Middle frontal gyrus (tissue), 1 donor: ENCODE data around the gene FN1.
"Not testable (repeated sequence)": the region's sequence is repeated elsewhere in the genome, so short reads cannot be mapped to it uniquely, and the experiment has no call there.

Source experiments
- DNase-seq: peaks from one replicate; pipeline ENCODE4 v3.0.0-alpha.2; 2015; ENCODE audit warnings: low spot score; ENCODE audit errors: extremely low spot score

FN1 gene

DNA sequence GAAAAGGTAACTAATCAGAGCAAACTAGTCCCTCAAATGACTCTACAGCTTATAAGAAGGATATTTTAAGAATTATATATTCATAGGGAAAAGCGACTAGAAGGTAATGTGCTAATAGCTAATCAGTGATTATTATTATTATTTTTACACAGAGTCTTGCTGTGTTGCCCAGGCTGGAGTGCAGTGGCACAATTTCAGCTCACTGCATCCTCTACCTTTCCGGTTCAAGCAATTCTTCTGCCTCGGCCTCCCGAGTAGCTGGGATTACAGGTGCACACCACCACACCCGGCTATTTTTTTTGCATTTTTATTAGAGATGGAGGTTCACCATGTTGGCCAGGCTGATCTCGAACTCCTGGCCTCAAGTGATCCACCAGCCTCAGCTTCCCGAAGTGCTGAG lies 27.4 kb downstream of the FN1 start:
- not testable (repeated sequence) for DNase-seq

DNA sequence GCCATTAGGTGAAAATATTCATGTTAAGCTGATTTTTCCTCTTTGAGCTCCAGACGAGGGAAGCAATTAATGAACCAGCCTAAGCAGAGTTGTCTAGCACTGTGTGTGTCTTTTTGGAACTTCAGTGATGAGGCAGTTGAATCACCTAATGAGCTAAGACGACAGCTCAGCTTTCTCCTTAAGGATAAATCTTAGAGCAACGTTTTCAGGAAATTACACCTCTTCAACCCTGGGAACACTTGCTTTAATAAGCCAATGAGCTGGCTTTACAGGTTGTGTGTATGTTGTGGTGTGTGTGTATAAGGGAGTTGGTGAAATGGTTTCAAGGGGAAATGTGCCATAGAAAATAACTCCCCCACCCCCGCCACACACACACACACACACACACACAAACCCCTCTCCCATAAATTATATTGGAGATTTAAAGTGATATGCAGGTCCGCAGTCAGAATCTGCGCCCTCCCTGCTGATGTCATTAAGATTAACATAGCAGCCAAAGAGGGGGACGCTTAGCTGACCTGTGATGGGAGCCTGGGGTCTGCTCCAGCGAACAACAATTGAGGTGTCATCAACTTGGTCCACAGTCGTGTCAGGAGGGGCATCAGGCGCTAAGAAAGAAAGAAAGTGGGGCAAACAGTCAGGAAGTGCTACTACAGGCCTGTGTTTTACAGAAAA lies 28.1 kb downstream of the FN1 start:
- no peak for DNase-seq

DNA sequence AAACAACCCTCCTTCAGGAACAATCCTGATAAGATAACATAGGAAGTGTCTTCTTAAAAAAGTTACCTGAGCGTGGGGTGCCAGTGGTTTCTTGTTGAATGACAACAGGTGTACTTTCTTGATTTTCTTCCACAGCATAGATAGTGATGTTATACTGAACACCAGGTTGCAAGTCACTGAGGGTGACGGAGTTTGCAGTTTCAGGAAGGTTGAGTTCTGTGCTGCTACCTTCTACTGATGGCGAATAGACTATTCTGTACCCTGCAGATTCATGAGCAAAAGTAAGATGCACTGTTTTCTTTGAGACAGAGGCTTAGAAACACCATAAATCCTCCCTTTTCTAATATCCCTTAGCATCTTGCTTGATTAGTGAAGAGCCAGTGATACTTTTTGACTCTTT lies 28.8 kb downstream of the FN1 start:
- no peak for DNase-seq

- DNase-seq: no peak
Measured at GRCh38 chr2:215405722-215406581, 29.9 kb downstream of the FN1 start.

- DNase-seq: no peak
Measured at GRCh38 chr2:215404348-215405012, 31.4 kb downstream of the FN1 start.

DNA sequence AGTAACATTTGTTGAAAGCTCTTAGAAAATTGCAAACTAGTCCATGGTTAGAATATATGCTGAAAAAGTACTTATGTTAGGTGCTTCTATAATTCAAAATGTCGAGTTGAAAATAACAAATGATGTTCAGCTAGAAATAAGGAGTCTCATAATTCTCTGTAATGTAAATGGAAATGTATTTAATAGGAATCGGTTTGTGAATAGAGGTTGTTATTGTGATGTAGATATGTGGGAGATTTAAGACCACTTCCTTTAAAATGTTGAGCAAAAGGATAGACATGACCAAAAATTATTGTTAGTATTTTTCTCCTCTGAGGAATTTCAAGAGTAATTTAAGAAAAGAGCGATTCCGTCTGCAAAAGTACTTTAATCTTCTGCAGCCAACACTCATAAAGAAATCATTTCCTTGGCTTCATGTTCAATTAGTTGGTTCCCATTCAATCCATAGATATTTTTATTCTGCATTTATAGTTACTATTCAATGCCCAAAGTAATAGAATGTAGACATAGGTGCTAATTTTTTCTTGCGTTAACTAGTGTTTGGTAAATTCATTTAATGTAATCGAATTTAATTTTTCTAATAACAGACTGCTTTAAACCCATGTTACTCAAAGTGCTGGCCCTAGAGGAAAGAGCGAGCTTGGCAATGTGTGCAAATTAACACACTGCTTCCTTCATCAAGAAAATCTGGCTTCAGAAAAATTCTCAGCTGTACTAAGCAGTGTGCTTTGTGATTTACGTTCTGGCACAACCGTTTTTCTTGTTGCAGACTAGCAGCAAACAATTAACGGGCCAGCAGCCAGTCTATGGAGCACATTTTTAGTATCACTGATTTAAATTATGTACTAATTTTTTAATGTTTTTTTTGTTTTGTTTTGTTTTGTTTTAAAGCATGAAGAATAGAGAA lies 32.2 kb downstream of the FN1 start:
- no peak for DNase-seq

GRCh38 chr2:215401896-215402379 lies 33.9 kb downstream of the FN1 start:
- DNase-seq: no peak

- no peak for DNase-seq
Measured at GRCh38 chr2:215399067-215399716, 36.7 kb downstream of the FN1 start.

GRCh38 chr2:215397632-215398341 lies 38.1 kb downstream of the FN1 start:
- no peak for DNase-seq

DNA sequence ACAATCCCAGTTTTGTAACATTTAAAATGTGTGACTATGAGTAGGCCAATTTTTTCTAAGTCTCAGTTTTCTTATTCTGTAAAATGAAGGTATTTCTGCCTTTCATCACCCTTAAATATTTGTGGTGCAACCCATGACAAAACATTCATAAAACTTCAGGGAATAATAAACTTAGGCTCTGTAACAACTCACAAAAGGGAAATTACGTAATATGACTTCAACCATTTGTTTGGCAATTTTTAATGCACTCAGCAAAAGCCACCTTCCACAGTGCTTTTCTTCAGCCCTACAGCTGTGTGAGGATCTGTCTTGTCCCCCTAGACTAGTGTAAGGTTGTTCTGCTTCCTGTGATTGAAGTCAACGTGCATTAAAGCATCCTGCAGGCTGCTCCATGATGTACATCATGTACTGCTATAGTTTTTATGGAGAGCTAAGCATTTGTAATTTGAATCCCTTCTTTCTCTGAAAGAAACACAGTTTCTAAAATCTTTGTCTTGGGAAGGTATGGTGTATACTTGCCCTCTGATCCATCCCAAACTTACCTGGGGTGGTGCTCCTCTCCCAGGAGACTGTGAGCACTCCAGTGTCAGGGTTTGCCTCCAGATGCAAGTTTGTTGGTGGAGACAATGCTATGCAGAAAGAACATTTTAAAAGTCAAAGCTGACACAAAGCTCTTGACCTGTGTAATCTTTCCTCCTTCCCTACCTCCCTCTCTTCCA lies 39.1 kb downstream of the FN1 start:
- DNase-seq: no peak

DNA sequence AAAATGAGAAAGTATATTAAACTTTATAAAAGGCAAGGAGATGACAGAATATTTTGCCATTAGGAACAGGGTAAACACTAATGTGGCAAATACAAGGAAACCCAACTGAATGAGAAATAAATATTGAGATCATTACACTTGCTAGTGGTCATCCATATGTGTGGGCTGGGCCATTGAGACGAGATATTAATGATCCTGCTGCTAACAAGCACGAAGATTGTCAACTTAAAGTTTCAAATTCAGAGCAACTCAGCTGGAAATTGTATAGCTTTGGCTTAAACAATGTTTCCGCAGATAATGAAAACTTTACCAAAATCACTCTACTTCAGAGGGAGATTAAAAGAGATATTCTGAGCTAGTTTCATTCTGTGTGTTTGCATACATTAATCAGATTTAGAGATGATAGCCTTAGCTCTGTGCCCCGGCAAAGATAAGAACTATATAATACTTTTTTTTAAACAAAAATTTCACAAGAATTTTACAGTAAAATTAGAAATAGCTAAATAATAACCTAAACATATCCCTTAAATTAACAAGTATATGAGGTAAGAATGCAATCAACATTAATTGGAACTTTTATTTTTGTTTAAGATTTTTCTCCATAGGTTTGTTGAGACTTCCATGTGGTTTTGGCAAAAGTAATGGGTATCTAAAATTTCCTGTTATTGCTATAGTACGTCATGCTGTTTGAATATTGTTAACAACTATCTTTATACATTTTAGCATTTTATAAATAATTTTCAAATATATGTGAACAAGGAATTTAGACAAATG lies 40.0 kb downstream of the FN1 start:
- no peak for DNase-seq

- no peak for DNase-seq
Measured at GRCh38 chr2:215394102-215394805, 41.6 kb downstream of the FN1 start.

- no peak for DNase-seq
Measured at GRCh38 chr2:215392687-215393270, 43.1 kb downstream of the FN1 start.

- DNase-seq: no peak
Measured at GRCh38 chr2:215392164-215392563, 43.7 kb downstream of the FN1 start.

DNA sequence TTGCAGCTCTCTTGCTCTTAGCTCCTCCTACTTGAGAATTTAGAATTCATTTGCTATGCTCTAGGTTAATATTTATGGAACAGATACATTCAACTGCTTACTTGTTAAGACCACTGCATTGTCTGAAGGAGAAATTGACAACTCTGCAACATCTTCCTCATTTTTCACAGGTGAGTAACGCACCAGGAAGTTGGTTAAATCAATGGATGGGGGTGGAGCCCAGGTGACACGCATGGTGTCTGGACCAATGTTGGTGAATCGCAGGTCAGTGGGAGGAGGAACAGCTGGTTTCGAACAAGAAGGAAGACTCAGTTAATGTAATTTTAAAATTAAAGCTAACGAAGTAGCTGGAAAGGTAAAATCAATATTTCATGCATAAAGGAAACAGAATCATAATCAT lies 44.3 kb downstream of the FN1 start:
- DNase-seq: no peak

GRCh38 chr2:215390550-215390913 lies 45.3 kb downstream of the FN1 start:
- no peak for DNase-seq

GRCh38 chr2:215388002-215388728 lies 47.7 kb downstream of the FN1 start:
- no peak for DNase-seq
